IPS DF 6.9 (cell line): Measurements from ENCODE around the gene ZNRF1.
"Not testable (repeated sequence)": the region's sequence is repeated elsewhere in the genome, so short reads cannot be mapped to it uniquely, and the experiment has no call there.

Experiments used
- DNase-seq: peaks from one replicate; pipeline ENCODE4 v3.0.0-alpha.2; 2013; ENCODE audit warnings: low read depth, low spot score
- H3K27ac ChIP-seq: one replicate; pipeline ENCODE4 v1.5.1; 2013; ENCODE audit warnings: low read length, control low read depth
- H3K27me3 ChIP-seq: 2 replicates; pipeline ENCODE4 v1.6.1; 2013; ENCODE audit warnings: mild to moderate bottlenecking, low read length; ENCODE audit not compliant: control insufficient read depth, insufficient read depth
- H3K36me3 ChIP-seq: 2 replicates; pipeline ENCODE4 v1.6.1; 2013; ENCODE audit warnings: low read length; ENCODE audit not compliant: control insufficient read depth, insufficient read depth
- H3K4me1 ChIP-seq: 2 replicates; pipeline ENCODE4 v1.6.1; 2013; ENCODE audit warnings: low read length; ENCODE audit not compliant: control insufficient read depth, insufficient read depth
- H3K4me3 ChIP-seq: 2 replicates; pipeline ENCODE4 v1.5.1; 2013; ENCODE audit warnings: mild to moderate bottlenecking, low read length
- H3K9me3 ChIP-seq: 2 replicates; pipeline ENCODE4 v1.6.1; 2013; ENCODE audit warnings: low read length, inconsistent platforms; ENCODE audit not compliant: control insufficient read depth, insufficient read depth
- WGBS: extraction: QIAGEN DNeasy Blood & Tissue Kit; methylation state at CpG from one replicate; pipeline ENCODE4 v1.1.7; 2013; ENCODE audit warnings: mixed read lengths, missing lambda C conversion rate; ENCODE audit not compliant: insufficient read length, insufficient coverage; 5-methylcytosine and 5-hydroxymethylcytosine counted together

The ZNRF1 gene

DNA sequence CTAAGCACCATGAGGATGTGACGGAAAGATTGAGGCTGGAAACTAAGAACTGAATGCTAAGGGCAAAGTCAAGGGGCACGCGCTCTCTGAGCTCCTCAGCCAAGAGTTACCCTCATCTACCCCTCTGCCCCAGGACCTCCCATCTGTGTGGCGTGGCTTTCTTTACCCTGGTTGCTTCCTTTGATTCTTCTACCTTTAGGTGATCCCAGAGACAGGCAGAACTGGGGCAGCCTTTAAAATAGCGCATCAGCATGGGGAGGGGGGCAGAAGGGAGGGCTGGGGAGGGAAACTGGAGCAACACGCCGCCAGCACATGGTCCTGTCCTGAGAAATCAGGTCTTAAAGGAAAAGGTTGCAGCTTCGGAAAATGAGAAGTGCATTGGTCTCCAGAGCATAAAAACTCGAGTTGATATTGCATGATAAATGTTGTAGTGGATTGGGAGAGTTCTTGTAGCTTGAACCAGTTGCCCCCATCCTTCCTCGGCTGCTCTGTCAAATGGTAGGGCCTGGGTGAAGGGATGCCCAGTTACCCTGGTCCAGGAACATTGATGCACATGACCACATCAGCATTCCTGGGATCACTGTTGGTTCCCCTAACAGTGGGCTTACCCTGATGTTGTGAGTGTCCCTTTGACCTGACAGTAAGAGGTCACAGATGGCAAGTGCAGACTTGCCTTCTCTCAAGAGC is 88.0 kb downstream of the ZNRF1 start:
- WGBS: no CpG with 5 or more reads among the region's 10 CpGs
- no peak for DNase-seq
- H3K27ac ChIP-seq: no peak overlapping the region
- no peak overlapping the region for H3K4me3 ChIP-seq
- H3K27me3 ChIP-seq: no peaks in the 10 kb centered on the region
- no peaks in the 10 kb centered on the region for H3K9me3 ChIP-seq
- no peaks in the 10 kb centered on the region for H3K36me3 ChIP-seq
- H3K4me1 ChIP-seq: 0 out of 2 replicates have a peak, but pooled peaks cover 3% of the 10 kb centered on the region

DNA sequence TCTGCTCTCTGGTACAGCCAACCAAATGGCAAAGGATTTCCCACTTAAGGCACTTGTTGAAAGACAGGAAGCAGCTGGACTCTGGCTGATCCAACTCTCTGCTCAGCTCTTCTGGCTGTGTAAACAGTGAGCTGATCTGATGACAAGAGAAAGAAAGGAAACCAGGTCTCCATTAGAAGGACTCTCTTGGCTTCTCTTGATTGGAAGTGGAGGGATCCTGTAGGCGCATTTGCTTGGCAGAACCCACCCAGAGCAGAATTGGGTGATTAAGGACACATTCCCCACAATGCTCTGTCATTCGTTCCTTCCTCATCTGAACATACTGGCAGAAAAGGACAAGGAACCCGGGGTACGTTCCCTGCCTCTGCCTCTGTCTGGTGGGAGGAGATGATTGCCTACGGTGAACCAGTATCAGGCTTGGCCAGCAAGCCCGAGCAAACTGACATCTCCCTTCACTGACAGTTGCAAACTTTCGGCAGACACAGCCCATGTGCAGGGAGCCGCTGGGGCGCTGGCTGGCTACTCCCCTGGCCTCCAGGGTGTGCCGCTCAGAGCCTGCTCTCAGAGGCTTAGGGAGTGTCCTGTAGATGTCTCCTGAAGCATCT is 88.7 kb downstream of the ZNRF1 start:
- no peaks in the 10 kb centered on the region for H3K36me3 ChIP-seq
- DNase-seq: no peak
- H3K4me3 ChIP-seq: no peak overlapping the region
- no peak overlapping the region for H3K27ac ChIP-seq
- H3K4me1 ChIP-seq: 0 out of 2 replicates have a peak, but pooled peaks cover 3% of the 10 kb centered on the region
- no peaks in the 10 kb centered on the region for H3K27me3 ChIP-seq
- WGBS: no CpG with 5 or more reads among the region's 10 CpGs
- no peaks in the 10 kb centered on the region for H3K9me3 ChIP-seq

- H3K36me3 ChIP-seq: no peaks in the 10 kb centered on the region
- no peak overlapping the region for H3K27ac ChIP-seq
- WGBS: no CpG with 5 or more reads among the region's 3 CpGs
- H3K4me3 ChIP-seq: no peak overlapping the region
- no peak for DNase-seq
- no peaks in the 10 kb centered on the region for H3K9me3 ChIP-seq
- H3K27me3 ChIP-seq: no peaks in the 10 kb centered on the region
- H3K4me1 ChIP-seq: 0 out of 2 replicates have a peak, but pooled peaks cover 3% of the 10 kb centered on the region
These were observed 89.4 kb downstream of the ZNRF1 start for GRCh38 chr16:75088216-75088615.

DNA sequence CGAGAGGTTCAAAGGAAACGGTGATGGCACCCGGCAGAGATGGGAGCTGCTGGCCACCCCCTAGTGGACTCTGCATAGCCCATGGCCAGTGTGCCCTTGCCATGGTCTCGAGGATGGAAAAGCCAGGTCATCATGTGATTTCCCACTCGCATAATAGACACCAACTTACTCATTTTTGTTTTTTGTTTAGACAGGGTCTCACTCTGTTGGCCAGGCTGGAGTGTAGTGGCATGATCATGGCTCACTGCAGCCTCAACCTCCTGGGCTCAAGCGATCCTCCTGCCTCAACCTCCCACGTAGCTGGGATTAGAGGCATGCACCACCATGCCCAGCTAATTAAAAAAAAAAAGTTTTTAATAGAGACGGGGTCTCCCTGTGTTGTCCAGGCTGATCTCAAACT is 90.1 kb downstream of the ZNRF1 start:
- no peaks in the 10 kb centered on the region for H3K36me3 ChIP-seq
- H3K9me3 ChIP-seq: no peaks in the 10 kb centered on the region
- WGBS: no CpG with 5 or more reads among the region's 8 CpGs
- no peak overlapping the region for H3K4me3 ChIP-seq
- H3K4me1 ChIP-seq: 0 out of 2 replicates have a peak, but pooled peaks cover 3% of the 10 kb centered on the region
- no peaks in the 10 kb centered on the region for H3K27me3 ChIP-seq
- H3K27ac ChIP-seq: no peak overlapping the region
- no peak for DNase-seq

- Histone ChIP-seq H3K27ac (no peak overlapping the region), H3K36me3 (no peaks in the 10 kb centered on the region), H3K27me3 (no peaks in the 10 kb centered on the region), H3K4me3 (no peak overlapping the region), H3K9me3 (no peaks in the 10 kb centered on the region), H3K4me1 (0 out of 2 replicates have a peak, but pooled peaks cover 3% of the 10 kb centered on the region)
- no peak for DNase-seq
- no CpG with 5 or more reads among the region's 6 CpGs for WGBS
These were observed 90.8 kb downstream of the ZNRF1 start for GRCh38 chr16:75089486-75090202.

DNA sequence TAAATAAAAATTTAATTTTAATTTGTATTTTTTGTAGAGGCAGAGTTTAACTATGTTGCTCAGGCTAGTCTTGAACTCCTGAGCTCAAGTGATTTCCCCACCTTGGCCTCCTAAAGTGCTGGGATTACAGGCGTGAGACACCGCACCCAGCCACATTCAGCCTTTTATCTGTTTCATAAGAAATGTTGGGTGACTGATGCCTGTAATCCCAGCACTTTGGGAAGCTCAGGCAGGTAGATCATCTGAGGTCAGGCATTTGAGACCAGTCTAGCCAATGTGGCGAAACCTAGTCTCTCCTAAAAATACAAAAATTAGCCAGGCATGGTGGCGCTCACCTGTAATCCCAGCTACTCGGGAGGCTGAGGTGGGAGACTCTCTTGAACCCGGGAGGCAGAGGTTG is 92.1 kb downstream of the ZNRF1 start:
- not testable (repeated sequence) for H3K9me3 ChIP-seq, H3K36me3 ChIP-seq, H3K4me1 ChIP-seq, H3K4me3 ChIP-seq, DNase-seq, H3K27me3 ChIP-seq, H3K27ac ChIP-seq
- WGBS: no CpG with 5 or more reads among the region's 6 CpGs

DNA sequence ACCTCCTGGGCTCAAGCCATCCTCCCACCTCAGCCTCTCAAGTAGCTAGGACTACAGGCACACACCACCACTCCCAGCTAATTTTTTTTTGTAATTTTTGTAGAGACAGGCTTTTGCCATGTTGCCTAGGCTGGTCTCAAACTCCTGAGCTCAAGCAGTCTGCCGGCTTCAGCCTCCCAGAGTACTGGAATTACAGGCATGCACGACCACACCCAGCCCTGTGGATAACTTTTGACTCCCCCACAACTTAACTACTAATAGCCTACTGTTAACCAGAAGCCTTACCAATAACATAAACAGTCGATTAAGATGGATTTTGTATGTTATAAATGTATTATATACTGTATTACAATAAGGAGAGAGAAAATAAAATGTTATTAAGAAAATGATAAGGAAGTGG is 92.8 kb downstream of the ZNRF1 start:
- H3K27me3 ChIP-seq, DNase-seq, H3K9me3 ChIP-seq, H3K4me3 ChIP-seq, H3K27ac ChIP-seq, H3K36me3 ChIP-seq, H3K4me1 ChIP-seq: not testable (repeated sequence)
- WGBS: no CpG with 5 or more reads among the region's 3 CpGs

DNA sequence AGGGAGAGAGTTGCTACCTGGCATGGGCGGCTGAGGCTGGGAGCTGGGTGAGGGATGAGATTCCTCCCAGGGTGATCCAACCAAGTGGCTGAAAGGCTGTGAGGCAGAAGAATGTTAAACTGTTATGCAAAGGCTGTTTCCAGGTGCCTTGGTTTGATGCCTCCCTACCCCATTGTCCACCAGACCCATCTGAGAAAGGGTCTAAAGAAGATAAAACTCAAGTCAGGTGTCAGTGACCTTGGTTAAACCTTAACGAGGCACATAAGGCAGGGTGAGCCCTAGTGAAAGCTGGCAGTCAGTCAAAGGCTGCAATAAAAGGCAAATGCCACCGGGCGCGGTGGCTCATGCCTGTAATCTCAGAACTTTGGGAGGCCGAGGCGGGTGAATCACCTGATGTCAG is 94.0 kb downstream of the ZNRF1 start:
- Histone ChIP-seq H3K4me3 (no peak overlapping the region), H3K27me3 (no peaks in the 10 kb centered on the region), H3K27ac (no peak overlapping the region), H3K36me3 (no peaks in the 10 kb centered on the region), H3K4me1 (peaks cover 7% of the 10 kb centered on the region), H3K9me3 (no peaks in the 10 kb centered on the region)
- no peak for DNase-seq
- WGBS: no CpG with 5 or more reads among the region's 7 CpGs

DNA sequence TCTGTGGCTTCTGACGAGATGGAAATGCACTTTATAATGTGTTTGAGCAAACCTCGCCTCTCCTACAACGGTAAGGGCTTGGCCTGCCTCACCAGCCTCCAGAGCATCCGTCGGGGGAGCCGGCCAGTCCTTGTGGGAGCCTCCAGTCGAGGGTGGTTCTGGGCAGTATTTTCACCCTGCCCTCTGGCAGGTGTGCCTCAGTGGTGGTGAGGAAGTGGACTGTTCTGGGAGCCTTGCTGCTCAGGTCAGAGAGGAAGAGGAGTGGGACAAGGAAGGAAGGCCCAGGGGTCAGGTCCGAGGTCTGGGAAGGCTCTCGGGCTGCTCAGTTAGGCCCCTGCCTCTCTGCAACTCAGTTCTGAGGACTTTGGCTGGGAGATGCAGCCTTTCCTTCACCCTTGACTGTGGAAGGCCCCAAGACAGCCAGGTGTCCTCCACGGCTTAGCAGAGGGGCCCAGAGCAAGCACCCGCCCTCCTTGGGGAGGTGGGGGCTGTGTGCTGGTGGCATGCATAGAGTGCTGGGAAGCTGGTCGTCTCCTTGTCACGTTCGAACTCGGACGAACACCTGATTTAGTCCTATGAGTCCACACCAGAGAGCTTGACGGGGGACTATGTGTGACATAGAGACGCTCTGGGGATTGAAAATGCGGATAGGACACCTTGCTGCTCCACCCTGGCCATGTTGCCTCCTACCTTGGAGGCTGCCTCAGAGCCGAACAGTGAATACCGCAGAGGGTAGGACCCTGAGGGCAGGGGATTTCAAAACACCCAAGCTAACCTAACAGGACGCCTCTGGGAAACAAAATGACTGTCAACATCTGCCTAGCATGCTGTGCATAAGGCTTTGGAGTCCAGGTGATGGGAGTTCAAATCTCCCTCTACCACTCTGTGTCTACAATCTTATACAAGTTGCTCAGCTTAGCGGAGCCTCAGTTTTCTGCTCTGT is 95.0 kb downstream of the ZNRF1 start:
- Histone ChIP-seq H3K9me3 (no peaks in the 10 kb centered on the region), H3K4me3 (no peak overlapping the region), H3K4me1 (peaks cover 17% of the 10 kb centered on the region), H3K27me3 (no peaks in the 10 kb centered on the region), H3K36me3 (no peaks in the 10 kb centered on the region), H3K27ac (no peak overlapping the region)
- no peak for DNase-seq
- WGBS: no CpG with 5 or more reads among the region's 23 CpGs

- no peaks in the 10 kb centered on the region for H3K27me3 ChIP-seq
- no peak overlapping the region for H3K4me3 ChIP-seq
- WGBS: no CpG with 5 or more reads among the region's 14 CpGs
- no peak for DNase-seq
- peaks cover 24% of the 10 kb centered on the region for H3K4me1 ChIP-seq
- no peak overlapping the region for H3K27ac ChIP-seq
- no peaks in the 10 kb centered on the region for H3K9me3 ChIP-seq
- H3K36me3 ChIP-seq: no peaks in the 10 kb centered on the region
These were observed 96.4 kb downstream of the ZNRF1 start for GRCh38 chr16:75095204-75095621.
